Measurements from ENCODE around the gene FAXC.

GRCh38 chr6:99312354-99312753, 37.1 kb downstream of the FAXC start:
- TF ChIP-seq CTCF (IDR thresholded peaks at IDR 0.05; ENCODE audit: control extremely low read depth in 1 of 3, insufficient read depth in 1 of 3, low read depth in 1 of 3, low read length in 3 of 3) (no peak), EP300 (IDR thresholded peaks at IDR 0.05; ENCODE audit: borderline replicate concordance in 1 of 2, low read depth in 2 of 2, low read length in 2 of 2) (no peak), CREB1 (IDR thresholded peaks at IDR 0.05) (no peak)
